GM18498 (cell line): ENCODE results near the gene UBA6.

Source experiments
- ATAC-seq: cut with Tn5 transposase; IDR thresholded peaks from one replicate; pipeline ENCODE4 v1.9.1; 2021; ENCODE audit warnings: mild to moderate bottlenecking, moderate library complexity; ENCODE audit not compliant: unreplicated experiment

Gene UBA6

GRCh38 chr4:67581208-67581857 is 119.6 kb downstream of the UBA6 start:
- peak; percentile 36 for ATAC-seq

GRCh38 chr4:67580577-67580976 is 120.4 kb downstream of the UBA6 start:
- peak; percentile 29 for ATAC-seq

- ATAC-seq: peak; percentile 52
Observed at GRCh38 chr4:67576538-67576937, 124.4 kb downstream of the UBA6 start.

- peak; percentile 1 for ATAC-seq
Observed at GRCh38 chr4:67576059-67576466, 124.9 kb downstream of the UBA6 start.

- ATAC-seq: peak; percentile 89
Observed at GRCh38 chr4:67575232-67576058, 125.5 kb downstream of the UBA6 start.

- ATAC-seq: no peak
Observed at GRCh38 chr4:67573193-67573592, 127.8 kb downstream of the UBA6 start.

GRCh38 chr4:67571975-67572374 is 129.0 kb downstream of the UBA6 start:
- no peak for ATAC-seq

- no peak for ATAC-seq
Observed at GRCh38 chr4:67570537-67570936, 130.4 kb downstream of the UBA6 start.

GRCh38 chr4:67568820-67569219 is 132.1 kb downstream of the UBA6 start:
- no peak for ATAC-seq

- no peak for ATAC-seq
Observed at GRCh38 chr4:67566335-67566734, 134.6 kb downstream of the UBA6 start.

GRCh38 chr4:67565284-67565683 is 135.7 kb downstream of the UBA6 start:
- no peak for ATAC-seq
